H1 (cell line): ENCODE results near the gene DIAPH2. TPM values are rescaled to one million over a fixed set of nuclear protein-coding genes. Genes with fewer than 3 reads are reported as not detected.

Source experiments
- CTCF ChIA-PET: fragments of 300-600 bp; sonication (Branson Sonifier 250); formaldehyde crosslinking; loops from one replicate; lab custom pipeline; 2021; ENCODE audit not compliant: partially characterized antibody; lab: Charles Lee
- POLR2A ChIA-PET: fragments of 300-600 bp; sonication (Branson Sonifier 250); formaldehyde crosslinking; loops from one replicate; lab custom pipeline; 2021; ENCODE audit warnings: inconsistent platforms; ENCODE audit not compliant: partially characterized antibody; lab: Charles Lee
- DNase-seq, 2 experiments: peaks; one replicate each; pipeline versions ENCODE4 v3.0.0 to v3.0.0-alpha.2; 2010 to 2022; ENCODE audit warnings: low spot score in 2 of 2, low read depth in 1 of 2, mixed read lengths in 1 of 2
- FAIRE-seq: peaks from 2 replicates; lab custom pipeline; 2011; peaks lifted over from hg19 to GRCh38; lab: Jason Lieb, UNC
- H2AFZ ChIP-seq: 2 replicates; pipeline ENCODE4 v1.8.1; 2012; ENCODE audit warnings: low read length, inconsistent platforms
- H2AK5ac ChIP-seq: 2 replicates; pipeline ENCODE4 v1.6.1; 2013; ENCODE audit warnings: low read depth, low read length
- H2BK120ac ChIP-seq: replicated peaks from 2 replicates; pipeline ENCODE3; 2013; ENCODE audit warnings: low read depth, low read length, inconsistent platforms
- H2BK12ac ChIP-seq: 2 replicates; pipeline ENCODE4 v1.6.1; 2013; ENCODE audit warnings: low read depth, low read length
- H2BK15ac ChIP-seq: 2 replicates; pipeline ENCODE4 v1.6.1; 2013; ENCODE audit warnings: low read length
- H2BK20ac ChIP-seq: 2 replicates; pipeline ENCODE4 v1.6.1; 2013; ENCODE audit warnings: low read length
- H2BK5ac ChIP-seq: 2 replicates; pipeline ENCODE4 v1.6.1; 2013; ENCODE audit warnings: low read depth, low read length
- H3K14ac ChIP-seq: 2 replicates; pipeline ENCODE4 v1.6.1; 2013; ENCODE audit warnings: inconsistent platforms; ENCODE audit not compliant: insufficient read length
- H3K18ac ChIP-seq: 2 replicates; pipeline ENCODE4 v1.6.1; 2013; ENCODE audit warnings: low read length; ENCODE audit errors: extremely low read depth
- H3K23ac ChIP-seq: 2 replicates; pipeline ENCODE4 v1.6.1; 2013; ENCODE audit warnings: inconsistent platforms; ENCODE audit not compliant: insufficient read length
- H3K23me2 ChIP-seq: 2 replicates; pipeline ENCODE4 v1.6.1; 2013; ENCODE audit warnings: low read depth, low read length
- H3K27ac ChIP-seq: 2 replicates; pipeline ENCODE4 v1.6.1; 2011; ENCODE audit warnings: low read depth, low read length, inconsistent platforms
- H3K27me3 ChIP-seq, 4 experiments: replicated peaks in 1 of 4; 1 replicate in 1 of 4; 2 replicates in 3 of 4; pipeline versions ENCODE4 v1.6.1 to v1.8.1; 2011 to 2013; ENCODE audit warnings: low read length in 3 of 4, mild to moderate bottlenecking in 3 of 4, inconsistent platforms in 2 of 4, mixed read lengths in 2 of 4, moderate library complexity in 1 of 4; ENCODE audit not compliant: control insufficient read depth in 3 of 4, insufficient read depth in 3 of 4; ENCODE audit errors: extremely low read depth in 1 of 4
- H3K36me3 ChIP-seq, 4 experiments: 2 replicates each; pipeline versions ENCODE4 v1.6.1 to v1.8.1; 2011 to 2013; ENCODE audit warnings: mild to moderate bottlenecking in 4 of 4, low read length in 3 of 4, moderate library complexity in 2 of 4, control low read depth in 1 of 4, inconsistent platforms in 1 of 4; ENCODE audit not compliant: insufficient read depth in 4 of 4, control insufficient read depth in 2 of 4
- H3K4ac ChIP-seq: replicated peaks from 2 replicates; pipeline ENCODE3; 2013; ENCODE audit warnings: low read length, low read depth, mixed read lengths, inconsistent platforms; ENCODE audit not compliant: insufficient read length
- H3K4me1 ChIP-seq, 4 experiments: replicated peaks in 1 of 4; 1 replicate in 1 of 4; 2 replicates in 3 of 4; pipeline versions ENCODE4 v1.6.1 to v1.8.1; 2011 to 2013; ENCODE audit warnings: low read length in 3 of 4, inconsistent platforms in 2 of 4, mixed read lengths in 1 of 4; ENCODE audit not compliant: insufficient read depth in 4 of 4, control insufficient read depth in 3 of 4
- H3K4me2 ChIP-seq, 2 experiments: 2 replicates each; pipeline versions ENCODE4 v1.6.1 to v1.8.1; 2011 to 2013; ENCODE audit warnings: low read depth in 2 of 2, low read length in 2 of 2, control low read depth in 1 of 2, inconsistent platforms in 1 of 2, mild to moderate bottlenecking in 1 of 2; ENCODE audit not compliant: insufficient read depth in 1 of 2
- H3K4me3 ChIP-seq, 4 experiments: fragments of 200-600, 300-600 bp in 1 of 4; sonication (generic), shearing (Covaris generic), sonication (Bioruptor Twin) in 1 of 4; 2 replicates each; pipeline versions ENCODE4 v1.5.1 to v1.8.1; 2011 to 2016; ENCODE audit warnings: low read length in 4 of 4, low read depth in 3 of 4, control low read depth in 2 of 4, inconsistent platforms in 2 of 4, mild to moderate bottlenecking in 2 of 4, mixed read lengths in 1 of 4, moderate library complexity in 1 of 4; ENCODE audit not compliant: insufficient read depth in 2 of 4; ENCODE audit errors: extremely low read depth in 1 of 4
- H3K56ac ChIP-seq: replicated peaks from 2 replicates; pipeline ENCODE3; 2013; ENCODE audit warnings: low read depth, mild to moderate bottlenecking, mixed read lengths, low read length, inconsistent platforms; ENCODE audit not compliant: insufficient read length
- H3K79me1 ChIP-seq: 2 replicates; pipeline ENCODE4 v1.6.1; 2013; ENCODE audit warnings: low read depth, low read length, control low read depth
- H3K79me2 ChIP-seq, 2 experiments: 2 replicates each; pipeline versions ENCODE4 v1.6.1 to v1.8.1; 2012 to 2013; ENCODE audit warnings: low read length in 2 of 2, mild to moderate bottlenecking in 2 of 2, inconsistent platforms in 1 of 2; ENCODE audit not compliant: insufficient read depth in 2 of 2, control insufficient read depth in 1 of 2
- H3K9ac ChIP-seq, 4 experiments: replicated peaks in 1 of 4; 1 replicate in 1 of 4; 2 replicates in 3 of 4; pipeline versions ENCODE4 v1.6.1 to v1.8.1; 2011 to 2013; ENCODE audit warnings: low read depth in 3 of 4, low read length in 3 of 4, control low read depth in 2 of 4, mild to moderate bottlenecking in 2 of 4, moderate library complexity in 2 of 4, inconsistent platforms in 1 of 4; ENCODE audit errors: extremely low read depth in 1 of 4
- H3K9me3 ChIP-seq, 2 experiments: 2 replicates each; pipeline versions ENCODE4 v1.6.1 to v1.8.1; 2012 to 2013; ENCODE audit warnings: mild to moderate bottlenecking in 2 of 2, moderate library complexity in 2 of 2, control low read depth in 1 of 2, inconsistent platforms in 1 of 2, low read depth in 1 of 2, low read length in 1 of 2, mixed read lengths in 1 of 2; ENCODE audit not compliant: insufficient read depth in 2 of 2
- H4K20me1 ChIP-seq, 2 experiments: replicated peaks in 1 of 2; 2 replicates each; pipeline versions ENCODE3 to v1.8.1; 2011 to 2013; ENCODE audit warnings: inconsistent platforms in 2 of 2, low read length in 2 of 2, mild to moderate bottlenecking in 1 of 2; ENCODE audit not compliant: insufficient read depth in 2 of 2, control insufficient read depth in 1 of 2
- H4K5ac ChIP-seq: 2 replicates; pipeline ENCODE4 v1.6.1; 2013; ENCODE audit warnings: low read length, low read depth, mixed read lengths, inconsistent platforms; ENCODE audit not compliant: insufficient read length
- H4K8ac ChIP-seq: 2 replicates; pipeline ENCODE4 v1.8.0; 2013; ENCODE audit warnings: mild to moderate bottlenecking, moderate library complexity, low read length, inconsistent platforms; ENCODE audit not compliant: insufficient read depth; ENCODE audit errors: extremely low read depth
- H4K91ac ChIP-seq: replicated peaks from 2 replicates; pipeline ENCODE3; 2013; ENCODE audit warnings: low read length, mixed read lengths, inconsistent platforms; ENCODE audit not compliant: insufficient read length
- ASH2L ChIP-seq: fragments of 200-600, 300-600 bp; sonication (generic); IDR thresholded peaks from one replicate; pipeline ENCODE4 v1.7.1; 2017; ENCODE audit warnings: low read length
- KDM4A ChIP-seq: IDR thresholded peaks from one replicate; pipeline ENCODE4 v1.7.1; 2012; ENCODE audit warnings: low read depth, mild to moderate bottlenecking, moderate library complexity, low read length, inconsistent platforms; ENCODE audit not compliant: severe bottlenecking
- RBBP5 ChIP-seq: IDR thresholded peaks from 2 replicates; pipeline ENCODE4 v1.7.1; 2012; ENCODE audit warnings: low read depth, mild to moderate bottlenecking, inconsistent platforms, low read length, moderate library complexity, borderline replicate concordance
- WGBS, 2 experiments: shearing (Covaris generic) in 1 of 2; methylation state at CpG; one replicate each; pipeline versions ENCODE4 v1.1.6 to v1.1.7; 2013 to 2015; ENCODE audit warnings: low lambda C conversion rate in 2 of 2, mixed read lengths in 2 of 2, inconsistent platforms in 1 of 2, low coverage in 1 of 2, missing lambda C conversion rate in 1 of 2; ENCODE audit not compliant: insufficient replicate concordance in 2 of 2, insufficient coverage in 1 of 2, insufficient read length in 1 of 2; ENCODE audit errors: extremely low coverage in 1 of 2, missing lambda C conversion rate in 1 of 2; 5-methylcytosine and 5-hydroxymethylcytosine counted together
- polyA plus RNA-seq, 7 experiments: library from polyadenylated mRNA; depleted of rRNA in 3 of 7; stranded (reverse) in 5 of 7; unstranded in 2 of 7; fragments of >200 nt in 5 of 7; fragments of 200-250 nt in 2 of 7; gene quantifications; 1 replicate in 5 of 7; 2 replicates in 1 of 7; 4 replicates in 1 of 7; pipeline versions ENCODE4 v1.2.1 to v1.2.3, GENCODE V29; 2011 to 2013; ENCODE audit warnings: missing spikeins in 2 of 7, mixed read lengths in 2 of 7
- total RNA-seq: library from RNA; stranded (reverse); fragmentation: NEBNext Ultra II Directional; extraction: Animal tissue kit (Norgen Biotek cat#: 25700); gene quantifications from 2 replicates; pipeline ENCODE4 v1.2.1, GENCODE V29; 2021

The DIAPH2 gene
- total and polyA plus RNA-seq, 2 of the 8 experiments (the other 6 are each of a cell fraction or from before 2014, with no cell fraction given), result 4.4 to 24.3 TPM

DNA sequence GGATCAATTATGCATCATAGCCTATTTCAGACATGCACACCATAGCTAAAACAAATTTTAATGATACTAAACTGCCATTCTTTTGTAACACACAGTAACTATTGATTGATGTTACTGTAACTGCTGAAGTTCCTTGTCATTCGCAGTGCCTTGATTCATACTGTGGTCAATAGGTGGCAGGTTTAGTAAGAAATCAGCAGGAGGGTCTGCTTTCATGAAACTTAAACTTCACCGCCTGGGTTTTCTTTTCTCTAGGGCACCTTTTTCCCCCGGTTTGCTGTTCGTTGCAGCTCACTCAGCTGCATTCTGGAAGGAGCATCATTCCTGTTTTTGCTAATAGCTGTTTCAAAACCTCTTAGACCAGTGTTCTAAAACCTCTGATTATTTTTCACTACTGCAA is 287.2 kb downstream of the DIAPH2 start:
- FAIRE-seq, result peak; percentile 95
- Histone ChIP-seq H3K56ac (no peak overlapping the region), H4K8ac (no peak overlapping the region)
- TF ChIP-seq RBBP5 (no peak), ASH2L (no peak), KDM4A (no peak)

More for the DNA sequence above, 287.2 kb downstream of the DIAPH2 start:
- no peak overlapping the region for H2BK120ac ChIP-seq
- H3K27ac ChIP-seq, result no peak overlapping the region
- H3K4ac ChIP-seq, result no peak overlapping the region
- H2BK12ac ChIP-seq, result no peak overlapping the region
- H3K14ac ChIP-seq, result no peak overlapping the region
- H2BK5ac ChIP-seq, result no peak overlapping the region
- no peaks in the 10 kb centered on the region for H3K27me3 ChIP-seq
- no peak overlapping the region for H4K5ac ChIP-seq
- no peaks in the 10 kb centered on the region for H3K79me1 ChIP-seq
- H3K18ac ChIP-seq, result no peak overlapping the region
- no peak overlapping the region for H3K4me2 ChIP-seq
- H2BK20ac ChIP-seq, result no peak overlapping the region
- H3K23ac ChIP-seq, result no peak overlapping the region
- H4K20me1 ChIP-seq, result no peaks in the 10 kb centered on the region
- POLR2A ChIA-PET, result no interaction called here
- no peaks in the 10 kb centered on the region for H3K79me2 ChIP-seq
- no peaks in the 10 kb centered on the region for H3K23me2 ChIP-seq
- no peaks in the 10 kb centered on the region for H3K36me3 ChIP-seq
- no peak overlapping the region for H4K91ac ChIP-seq
- no peaks in the 10 kb centered on the region for H3K9me3 ChIP-seq
- H2AK5ac ChIP-seq, result no peak overlapping the region
- no peaks in the 10 kb centered on the region for H3K4me1 ChIP-seq
- no peak overlapping the region for H3K9ac ChIP-seq
- no peak overlapping the region for H2AFZ ChIP-seq
- no peak for DNase-seq
- CTCF ChIA-PET, result interaction anchor here (0.8 to 1.5 kb wide), 3 partner anchors 25 to 238 kb away, joined by 3 to 6 read pairs (median 4); no protein-coding TSS in a partner anchor
- 19% methylated on average over 4 of the region's 4 CpGs; no CpG with 5 or more reads in 1 of the 2 experiments for WGBS, 2 experiments
- H3K4me3 ChIP-seq, result no peak overlapping the region
- H2BK15ac ChIP-seq, result no peak overlapping the region
